Renal pelvis (tissue), 4 donors: ENCODE measurements around the gene WDR31. TPM values are rescaled to one million over a fixed set of nuclear protein-coding genes. Genes with fewer than 3 reads are reported as not detected.
A peak's percentile ranks its signal among the peaks of the same experiment; 100 is the strongest.
"Not testable (repeated sequence)": the region's sequence is repeated elsewhere in the genome, so short reads cannot be mapped to it uniquely, and the experiment has no call there.

Source experiments
- DNase-seq: peaks from one replicate; pipeline ENCODE4 v3.0.0-alpha.2; 2013
- polyA plus RNA-seq, 3 donors: library from polyadenylated mRNA; unstranded; fragments of 120-200 nt; gene quantifications; one replicate each; pipeline ENCODE4 v1.2.1, GENCODE V29; 2013; ENCODE audit not compliant: insufficient read length in 3 of 3

WDR31 gene
- polyA plus RNA-seq, 3 donors, result 5.0 to 8.4 (median 8.4) TPM

GRCh38 chr9:113298311-113298710, 41.8 kb downstream of the WDR31 start:
- DNase-seq, result no peak

GRCh38 chr9:113296796-113297558, 43.1 kb downstream of the WDR31 start:
- no peak for DNase-seq

GRCh38 chr9:113296247-113296646, 43.8 kb downstream of the WDR31 start:
- not testable (repeated sequence) for DNase-seq

GRCh38 chr9:113293285-113293878, 46.7 kb downstream of the WDR31 start:
- DNase-seq, result no peak

- no peak for DNase-seq
These were observed 49.9 kb downstream of the WDR31 start for GRCh38 chr9:113290052-113290607.

GRCh38 chr9:113289091-113289490, 51.0 kb downstream of the WDR31 start:
- DNase-seq, result no peak

GRCh38 chr9:113281356-113281755, 58.7 kb downstream of the WDR31 start:
- DNase-seq, result no peak

- DNase-seq, result no peak
These were observed 61.2 kb downstream of the WDR31 start for GRCh38 chr9:113278840-113279239.

GRCh38 chr9:113275157-113276131, 64.6 kb downstream of the WDR31 start, which contains the start of the genes CDC26 and PRPF4:
Gene CDC26 (minus strand): TSS chr9:113275572. CDS start chr9:113272507, 3,065 bp downstream.
Gene PRPF4 (plus strand): TSS chr9:113275658. CDS start chr9:113275744, 86 bp downstream.
- DNase-seq, result peak; percentile 98

GRCh38 chr9:113274474-113275156, 65.5 kb downstream of the WDR31 start:
- DNase-seq, result peak; percentile 72

GRCh38 chr9:113269871-113270270, 70.2 kb downstream of the WDR31 start:
- no peak for DNase-seq

- DNase-seq, result no peak
These were observed 70.7 kb downstream of the WDR31 start for GRCh38 chr9:113269355-113269754.

- no peak for DNase-seq
These were observed 72.0 kb downstream of the WDR31 start for GRCh38 chr9:113267911-113268566.

GRCh38 chr9:113266174-113266573, 73.9 kb downstream of the WDR31 start:
- no peak for DNase-seq

Other genes with a start within 250 kb of the WDR31 start
- gene SLC31A2, start 189.3 kb downstream of the WDR31 start, polyA plus RNA-seq, result 1 to 10 TPM; 2.5 to 3.8 (median 3.3) TPM
- 10 to 100 TPM; 31.4 to 33.1 (median 32.8) TPM for gene FKBP15, start 119.0 kb downstream of the WDR31 start, polyA plus RNA-seq
- gene SLC31A1, start 118.7 kb downstream of the WDR31 start, polyA plus RNA-seq, result 10 to 100 TPM; 18.7 to 30.3 (median 23.8) TPM
- 10 to 100 TPM; 33.0 to 42.9 (median 36.3) TPM for gene CDC26, start 64.7 kb downstream of the WDR31 start, polyA plus RNA-seq
- gene PRPF4, start 64.6 kb downstream of the WDR31 start, polyA plus RNA-seq, result 10 to 100 TPM; 30.6 to 42.9 (median 40.3) TPM
- gene RNF183, start 36.9 kb downstream of the WDR31 start, polyA plus RNA-seq, result 1 to 10 TPM; 6.0 to 8.7 (median 7.0) TPM
- 10 to 100 TPM; 10.0 to 11.1 (median 10.5) TPM for gene BSPRY, start 9.3 kb upstream of the WDR31 start, polyA plus RNA-seq
- 10 to 100 TPM; 39.1 to 53.4 (median 51.9) TPM for gene HDHD3, start 36.7 kb upstream of the WDR31 start, polyA plus RNA-seq
- gene ALAD, start 61.0 kb upstream of the WDR31 start, polyA plus RNA-seq, result 10 to 100 TPM; 42.1 to 53.9 (median 46.1) TPM
- gene POLE3, start 70.4 kb upstream of the WDR31 start, polyA plus RNA-seq, result 10 to 100 TPM; 65.6 to 67.2 (median 66.1) TPM
- gene C9orf43, start 70.5 kb upstream of the WDR31 start, polyA plus RNA-seq, result 1 to 10 TPM in 2 of 3 donors, under 1 TPM in 1; 0.88 to 1.2 (median 1.0) TPM
- 10 to 100 TPM; 43.3 to 54.3 (median 43.4) TPM for gene RGS3, start 123.5 kb upstream of the WDR31 start, polyA plus RNA-seq